ENCODE measurements around the gene HUS1B. TPM values are rescaled to one million over a fixed set of nuclear protein-coding genes. Genes with fewer than 3 reads are reported as not detected.
A peak's percentile ranks its signal among the peaks of the same experiment; 100 is the strongest.

The HUS1B gene
- total and polyA plus RNA-seq, 9 of the 15 experiments (the other 6 are each of a cell fraction or from before 2014, with no cell fraction given), result 0.16 to 1.4 (median 0.38) TPM; not detected in 1

DNA sequence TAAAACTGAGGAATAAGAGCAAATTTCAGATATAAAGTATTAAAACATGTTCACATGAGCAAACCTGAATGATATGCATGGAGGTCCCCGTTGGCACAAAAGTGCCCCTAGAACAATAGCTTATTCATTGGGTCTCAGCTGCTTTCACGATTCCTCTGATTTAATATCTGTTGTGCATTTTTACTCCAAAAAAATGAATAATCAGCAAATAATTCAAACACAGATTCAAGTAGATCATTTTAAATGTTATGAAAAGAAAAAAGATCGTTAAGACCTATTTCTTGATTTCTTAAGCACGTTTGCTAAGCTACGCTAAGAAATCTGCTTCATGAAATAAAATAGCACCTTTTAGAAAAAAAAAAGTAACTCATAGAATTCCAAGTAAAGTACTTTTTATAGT lies 21.7 kb downstream of the HUS1B start:
- Histone ChIP-seq H2AFZ (ENCODE audit: low read depth, low read length) (no peak overlapping the region), H3K27me3 (ENCODE audit: control insufficient read depth in 2 of 2, insufficient read depth in 2 of 2, low read length in 2 of 2) (no peaks in the 10 kb centered on the region), H3K36me3 (ENCODE audit: control insufficient read depth, insufficient read depth, low read length) (no peaks in the 10 kb centered on the region), H3K9ac (ENCODE audit: insufficient read depth in 1 of 2, low read depth in 2 of 2, low read length in 2 of 2) (no peak overlapping the region), H3K9me3 (replicated peaks; ENCODE audit: control insufficient read depth, insufficient read depth, low read depth, low read length) (no peaks in the 10 kb centered on the region), H3K9me1 (ENCODE audit: control insufficient read depth, insufficient read depth, low read length) (no peaks in the 10 kb centered on the region), H3K4me2 (ENCODE audit: insufficient read depth, low read length) (no peak overlapping the region), H3K4me1 (replicated peaks in 1 of 2; ENCODE audit: control insufficient read depth in 2 of 2, insufficient read depth in 2 of 2, low read length in 2 of 2) (no peaks in the 10 kb centered on the region), H3K4me3 (no peak overlapping the region), H3K27ac (ENCODE audit: extremely low read depth, low read depth, low read length) (no peak overlapping the region), H3K79me2 (ENCODE audit: control insufficient read depth, insufficient read depth, low read length) (no peaks in the 10 kb centered on the region), H4K20me1 (replicated peaks; ENCODE audit: control insufficient read depth, insufficient read depth, low read length) (no peaks in the 10 kb centered on the region)
- no TSS peak for BruUV-seq (replicated peaks)
- TF ChIP-seq TOE1 (IDR thresholded peaks at IDR 0.05; ENCODE audit: borderline replicate concordance) (no peak), TOE1 (CRISPR knock-in tag; IDR thresholded peaks at IDR 0.05; ENCODE audit: borderline replicate concordance, low read depth) (no peak), ZEB2 (IDR thresholded peaks at IDR 0.05) (no peak), ZNF444 (CRISPR knock-in tag; IDR thresholded peaks at IDR 0.05) (no peak), MAFG (tag; conservative IDR thresholded peaks at IDR 0.05) (peak; percentile 71), POLR2AphosphoS5 (IDR thresholded peaks at IDR 0.05; ENCODE audit: control insufficient read depth, insufficient read depth, low read depth, low read length) (no peak), SIN3A (IDR thresholded peaks at IDR 0.05; ENCODE audit: borderline replicate concordance in 2 of 2, control insufficient read depth in 1 of 2, low read depth in 2 of 2, low read length in 2 of 2) (no peak), TGIF2 (CRISPR knock-in tag; IDR thresholded peaks at IDR 0.05) (no peak), C11orf30 (IDR thresholded peaks at IDR 0.05; ENCODE audit: low read depth) (peak; percentile 79), MAFF (IDR thresholded peaks at IDR 0.05; ENCODE audit: low read length) (peak; percentile 70), RFX5 (IDR thresholded peaks at IDR 0.05; ENCODE audit: low read depth, low read length) (no peak), JUN (IDR thresholded peaks at IDR 0.05; ENCODE audit: borderline replicate concordance, low read depth, low read length) (no peak), JUN (CRISPR knock-in tag; IDR thresholded peaks at IDR 0.05; ENCODE audit: borderline replicate concordance) (no peak), ZNF316 (IDR thresholded peaks at IDR 0.05) (peak; percentile 91), RBM25 (IDR thresholded peaks at IDR 0.05; ENCODE audit: low read depth, low read length, severe bottlenecking) (no peak), FIP1L1 (IDR thresholded peaks at IDR 0.05; ENCODE audit: low read depth, low read length, poor library complexity, severe bottlenecking) (no peak), DDX20 (tag; IDR thresholded peaks at IDR 0.05; ENCODE audit: low read depth) (no peak), BHLHE40 (IDR thresholded peaks at IDR 0.05; ENCODE audit: low read length) (no peak)
- TF ChIP-seq, protein P1, sequence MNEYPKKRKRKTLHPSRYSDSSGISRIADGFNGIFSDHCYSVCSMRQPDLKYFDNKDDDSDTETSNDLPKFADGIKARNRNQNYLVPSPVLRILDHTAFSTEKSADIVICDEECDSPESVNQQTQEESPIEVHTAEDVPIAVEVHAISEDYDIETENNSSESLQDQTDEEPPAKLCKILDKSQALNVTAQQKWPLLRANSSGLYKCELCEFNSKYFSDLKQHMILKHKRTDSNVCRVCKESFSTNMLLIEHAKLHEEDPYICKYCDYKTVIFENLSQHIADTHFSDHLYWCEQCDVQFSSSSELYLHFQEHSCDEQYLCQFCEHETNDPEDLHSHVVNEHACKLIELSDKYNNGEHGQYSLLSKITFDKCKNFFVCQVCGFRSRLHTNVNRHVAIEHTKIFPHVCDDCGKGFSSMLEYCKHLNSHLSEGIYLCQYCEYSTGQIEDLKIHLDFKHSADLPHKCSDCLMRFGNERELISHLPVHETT (CRISPR knock-in tag; conservative IDR thresholded peaks at IDR 0.05 in 1 of 2, IDR thresholded peaks at IDR 0.05 in 1 of 2), result no peak
- ChIA-PET CTCF (ENCODE audit: low intra/inter-chr PET ratio) (no interaction called here), POLR2A (no interaction called here)
- 72% methylated on average over 5 of the region's 5 CpGs for WGBS (ENCODE audit: insufficient coverage, low coverage, missing lambda C conversion rate)
- ATAC-seq (no peak), DNase-seq (ENCODE audit: extremely low read depth in 1 of 4, low spot score in 3 of 4) (no peak), FAIRE-seq (no peak)
- intact Hi-C loops (cut with micrococcal nuclease) (no loop called here), in situ Hi-C loops (cut with MboI) (no loop called here)
